ENCODE results near the gene RASGRP1. TPM values are rescaled to one million over a fixed set of nuclear protein-coding genes. Genes with fewer than 3 reads are reported as not detected.

Gene RASGRP1
- total RNA-seq, 4 donors from 2014 or later: 0.29 to 0.99 (median 0.66) TPM

DNA sequence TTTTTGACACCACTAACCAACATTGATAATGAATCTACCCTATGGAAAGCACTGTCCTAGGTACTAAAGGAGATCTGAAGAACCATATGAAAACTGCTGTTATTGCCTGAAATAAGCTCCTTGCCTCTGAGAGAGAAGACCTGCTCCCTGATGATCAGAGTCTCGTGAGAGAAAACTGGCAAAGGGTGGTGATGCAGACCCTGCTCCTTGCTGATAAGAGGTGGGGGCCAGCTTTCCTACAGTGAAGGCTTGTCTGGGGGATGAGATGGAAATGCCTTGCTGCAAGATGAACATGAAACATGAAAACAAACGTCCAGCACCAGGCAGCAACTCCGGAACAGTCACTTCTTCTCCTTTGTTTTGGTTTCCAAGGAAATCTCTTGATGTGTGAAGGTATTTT is 31.9 kb downstream of the RASGRP1 start:
- TF ChIP-seq POLR2A (IDR thresholded peaks at IDR 0.05; ENCODE audit: low read depth) (no peak), POLR2AphosphoS5 (IDR thresholded peaks at IDR 0.05) (no peak), EP300 (IDR thresholded peaks at IDR 0.05) (no peak), CTCF (IDR thresholded peaks at IDR 0.05) (no peak)
- 79% methylated on average over 3 of the region's 3 CpGs for WGBS
- no peak for DNase-seq (ENCODE audit: extremely low spot score)
- Histone ChIP-seq H3K4me1 (peaks cover 0 to 12% (median 9%) of the 10 kb centered on the region in 4 donors), H3K27ac (replicated peaks in 1 of 4) (no peak overlapping the region), H3K4me3 (no peak overlapping the region), H3K36me3 (no peaks in the 10 kb centered on the region), H3K27me3 (no peaks in the 10 kb centered on the region), H3K9me3 (no peaks in the 10 kb centered on the region)
- intact Hi-C loops (cut with DNase I): no loop called here

GRCh38 chr15:38531509-38531908 is 33.1 kb downstream of the RASGRP1 start:
- intact Hi-C loops (cut with DNase I): no loop called here
- 82% methylated on average over 4 of the region's 4 CpGs for WGBS
- no peak for DNase-seq (ENCODE audit: extremely low spot score)
- Histone ChIP-seq H3K9me3 (no peaks in the 10 kb centered on the region), H3K4me3 (no peak overlapping the region), H3K4me1 (peaks cover 0 to 12% (median 8%) of the 10 kb centered on the region in 4 donors), H3K27ac (replicated peaks in 1 of 4) (no peak overlapping the region), H3K36me3 (no peaks in the 10 kb centered on the region), H3K27me3 (no peaks in the 10 kb centered on the region)
- no peak for TF ChIP-seq POLR2A (IDR thresholded peaks at IDR 0.05; ENCODE audit: low read depth)
- TF ChIP-seq POLR2AphosphoS5 (IDR thresholded peaks at IDR 0.05): no peak
- no peak for TF ChIP-seq CTCF (IDR thresholded peaks at IDR 0.05)
- TF ChIP-seq EP300 (IDR thresholded peaks at IDR 0.05): no peak

DNA sequence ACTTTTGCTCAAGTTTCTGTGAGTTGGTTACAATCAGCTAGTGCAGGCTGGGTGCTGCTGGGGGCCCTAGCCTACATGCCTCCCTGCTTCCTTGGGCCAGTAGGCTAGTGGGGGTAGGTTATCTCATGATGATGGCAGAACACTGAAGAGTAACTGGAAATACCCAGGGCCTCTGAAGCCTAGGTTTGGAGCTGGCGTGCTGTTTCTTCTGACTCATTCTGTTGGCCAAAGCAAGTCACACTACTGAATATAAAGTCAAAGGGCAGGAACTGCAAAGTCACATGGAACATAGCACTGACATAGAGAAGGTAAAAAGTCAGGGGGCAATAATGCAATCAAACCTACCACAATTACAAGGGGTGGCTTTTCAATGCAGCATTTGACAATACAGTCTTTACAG is 34.5 kb downstream of the RASGRP1 start:
- no peak for TF ChIP-seq CTCF (IDR thresholded peaks at IDR 0.05)
- no peak for TF ChIP-seq EP300 (IDR thresholded peaks at IDR 0.05)
- 80% methylated on average over 1 of the region's 1 CpG for WGBS
- DNase-seq (ENCODE audit: extremely low spot score): no peak
- Histone ChIP-seq H3K9me3 (no peaks in the 10 kb centered on the region), H3K4me3 (no peak overlapping the region), H3K27me3 (no peaks in the 10 kb centered on the region), H3K4me1 (no peaks in the 10 kb centered on the region), H3K27ac (replicated peaks in 1 of 4) (no peak overlapping the region), H3K36me3 (no peaks in the 10 kb centered on the region)
- intact Hi-C loops (cut with DNase I): no loop called here

GRCh38 chr15:38528294-38528693 is 36.3 kb downstream of the RASGRP1 start:
- 89% methylated on average over 1 of the region's 1 CpG for WGBS
- no peaks in the 10 kb centered on the region for H3K9me3 ChIP-seq
- H3K27me3 ChIP-seq: no peaks in the 10 kb centered on the region
- TF ChIP-seq CTCF (IDR thresholded peaks at IDR 0.05) (no peak), EP300 (IDR thresholded peaks at IDR 0.05) (no peak), POLR2AphosphoS5 (IDR thresholded peaks at IDR 0.05) (no peak), POLR2A (IDR thresholded peaks at IDR 0.05; ENCODE audit: low read depth) (no peak)
- H3K36me3 ChIP-seq: no peaks in the 10 kb centered on the region
- DNase-seq (ENCODE audit: extremely low spot score): no peak
- no peak overlapping the region for H3K27ac ChIP-seq (replicated peaks in 1 of 4)
- no peak overlapping the region for H3K4me3 ChIP-seq
- no peaks in the 10 kb centered on the region for H3K4me1 ChIP-seq
- intact Hi-C loops (cut with DNase I): no loop called here

DNA sequence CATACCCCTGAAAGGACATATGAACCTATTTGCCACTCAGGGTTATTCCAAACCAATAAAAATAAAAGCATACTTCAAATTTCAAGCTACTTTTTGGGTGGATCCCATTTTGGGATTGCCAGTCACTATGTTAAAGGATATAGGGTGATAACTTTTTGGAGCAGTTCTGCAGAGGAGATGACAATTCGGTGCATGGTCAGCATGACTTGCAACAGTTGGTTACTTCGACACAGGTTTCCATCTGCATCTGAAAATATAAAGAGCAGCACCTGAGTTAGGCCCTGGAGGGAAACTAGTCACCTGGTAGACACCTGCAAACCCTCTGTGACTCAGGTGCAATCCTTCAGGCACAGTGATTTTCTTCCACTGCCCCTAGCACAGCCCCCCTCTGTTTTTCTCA is 38.5 kb downstream of the RASGRP1 start:
- intact Hi-C loops (cut with DNase I): no loop called here
- 95% methylated on average over 2 of the region's 2 CpGs for WGBS
- no peaks in the 10 kb centered on the region for H3K36me3 ChIP-seq
- no peak for TF ChIP-seq POLR2A (IDR thresholded peaks at IDR 0.05; ENCODE audit: low read depth)
- no peak for TF ChIP-seq EP300 (IDR thresholded peaks at IDR 0.05)
- TF ChIP-seq CTCF (IDR thresholded peaks at IDR 0.05): no peak
- no peak for TF ChIP-seq POLR2AphosphoS5 (IDR thresholded peaks at IDR 0.05)
- no peak for DNase-seq (ENCODE audit: extremely low spot score)
- H3K4me3 ChIP-seq: no peak overlapping the region
- H3K4me1 ChIP-seq: no peaks in the 10 kb centered on the region
- no peaks in the 10 kb centered on the region for H3K27me3 ChIP-seq
- no peak overlapping the region for H3K27ac ChIP-seq (replicated peaks in 1 of 4)
- no peaks in the 10 kb centered on the region for H3K9me3 ChIP-seq
